Keratinocyte (primary cell): ENCODE data around the gene SCRG1. TPM values are rescaled to one million over a fixed set of nuclear protein-coding genes. Genes with fewer than 3 reads are reported as not detected.

Source experiments
- DNase-seq: peaks from one replicate; pipeline ENCODE4 v3.0.0-alpha.2; 2011; ENCODE audit warnings: low read depth, missing footprints, low spot score
- FAIRE-seq: peaks from 2 replicates; lab custom pipeline; 2011; peaks lifted over from hg19 to GRCh38; lab: Jason Lieb, UNC
- H2AFZ ChIP-seq: 2 replicates; pipeline ENCODE4 v1.6.0; 2012; ENCODE audit warnings: low read length, control low read depth, inconsistent platforms; ENCODE audit not compliant: control insufficient read depth
- H3K27ac ChIP-seq: 2 replicates; pipeline ENCODE4 v1.5.1; 2011; ENCODE audit warnings: low read length; ENCODE audit not compliant: control insufficient read depth, insufficient read depth
- H3K27me3 ChIP-seq: 3 replicates; pipeline ENCODE4 v1.6.0; 2011; ENCODE audit warnings: low read length; ENCODE audit not compliant: control insufficient read depth, insufficient read depth; ENCODE audit errors: extremely low read depth
- H3K36me3 ChIP-seq, 2 experiments: 2 replicates in 1 of 2; 3 replicates in 1 of 2; pipeline ENCODE4 v1.5.1; 2011; ENCODE audit warnings: low read length in 2 of 2, mild to moderate bottlenecking in 1 of 2; ENCODE audit not compliant: control insufficient read depth in 2 of 2, insufficient read depth in 2 of 2; ENCODE audit errors: extremely low read depth in 1 of 2
- H3K4me1 ChIP-seq: 3 replicates; pipeline ENCODE4 v1.5.1; 2011; ENCODE audit warnings: low read length; ENCODE audit not compliant: control insufficient read depth, insufficient read depth; ENCODE audit errors: extremely low read depth
- H3K4me2 ChIP-seq: 3 replicates; pipeline ENCODE4 v1.6.0; 2011; ENCODE audit warnings: low read depth, low read length; ENCODE audit not compliant: control insufficient read depth, insufficient read depth; ENCODE audit errors: extremely low read depth
- H3K4me3 ChIP-seq, 3 experiments: fragments of 200-600 bp in 1 of 3; sonication (generic) in 1 of 3; 2 replicates in 2 of 3; 3 replicates in 1 of 3; pipeline ENCODE4 v1.5.1; 2011 to 2016; ENCODE audit warnings: low read length in 3 of 3, mild to moderate bottlenecking in 3 of 3, control low read depth in 2 of 3, inconsistent platforms in 1 of 3, low read depth in 1 of 3, mixed read lengths in 1 of 3, mixed run types in 1 of 3, moderate library complexity in 1 of 3; ENCODE audit not compliant: control insufficient read depth in 2 of 3, insufficient read depth in 2 of 3; ENCODE audit errors: extremely low read depth in 1 of 3
- H3K79me2 ChIP-seq: 2 replicates; pipeline ENCODE4 v1.6.0; 2012; ENCODE audit warnings: low read length; ENCODE audit not compliant: control insufficient read depth, insufficient read depth
- H3K9ac ChIP-seq: 3 replicates; pipeline ENCODE4 v1.6.0; 2011; ENCODE audit warnings: low read length; ENCODE audit not compliant: control insufficient read depth, insufficient read depth; ENCODE audit errors: extremely low read depth
- H3K9me1 ChIP-seq: 3 replicates; pipeline ENCODE4 v1.6.0; 2011; ENCODE audit warnings: low read length; ENCODE audit not compliant: control insufficient read depth, insufficient read depth; ENCODE audit errors: extremely low read depth
- H3K9me3 ChIP-seq: 2 replicates; pipeline ENCODE4 v1.5.1; 2012; ENCODE audit warnings: low read depth, low read length; ENCODE audit not compliant: control insufficient read depth
- H4K20me1 ChIP-seq: 3 replicates; pipeline ENCODE4 v1.6.0; 2011; ENCODE audit warnings: low read length; ENCODE audit not compliant: control insufficient read depth, insufficient read depth; ENCODE audit errors: extremely low read depth
- EZH2 ChIP-seq: IDR thresholded peaks from one replicate; pipeline ENCODE4 v1.6.1; 2012; ENCODE audit warnings: inconsistent platforms, mild to moderate bottlenecking, low read length, moderate library complexity
- dilution Hi-C: fragments of 300-500 bp; cut with MboI; formaldehyde crosslinking; loops from one replicate; pipeline ENCODE4 v1.7.0; 2020; ENCODE audit warnings: low sequenced_read_pairs; ENCODE audit not compliant: extremely low pct_ligation_motif_present
- polyA plus RNA-seq, 5 experiments: library from polyadenylated mRNA; depleted of rRNA in 3 of 5; stranded (reverse) in 3 of 5; stranded (forward) in 1 of 5; unstranded in 1 of 5; fragments of >200 nt; gene quantifications; 1 replicate in 1 of 5; 2 replicates in 3 of 5; 3 replicates in 1 of 5; pipeline versions ENCODE4 v1.2.1 to v1.2.3, GENCODE V29; 2011 to 2012; ENCODE audit warnings: missing spikeins in 2 of 5, low read depth in 1 of 5, low replicate concordance in 1 of 5
- TF ChIP-seq, protein P1 (sequence below), 3 experiments: IDR thresholded peaks in 1 of 3; conservative IDR thresholded peaks in 1 of 3; optimal IDR thresholded peaks in 1 of 3; 2 replicates in 2 of 3; 3 replicates in 1 of 3; pipeline versions ENCODE3 to v1.5.1; 2011; ENCODE audit warnings: low read length in 3 of 3, mild to moderate bottlenecking in 3 of 3, moderate library complexity in 2 of 3, control low read depth in 1 of 3, inconsistent platforms in 1 of 3; ENCODE audit not compliant: insufficient read depth in 2 of 3; ENCODE audit errors: extremely low read depth in 1 of 3

SCRG1 gene
- polyA plus RNA-seq, 1 donor (not counting 4 experiments of a cell fraction or from before 2014, with no cell fraction given), result not detected

DNA sequence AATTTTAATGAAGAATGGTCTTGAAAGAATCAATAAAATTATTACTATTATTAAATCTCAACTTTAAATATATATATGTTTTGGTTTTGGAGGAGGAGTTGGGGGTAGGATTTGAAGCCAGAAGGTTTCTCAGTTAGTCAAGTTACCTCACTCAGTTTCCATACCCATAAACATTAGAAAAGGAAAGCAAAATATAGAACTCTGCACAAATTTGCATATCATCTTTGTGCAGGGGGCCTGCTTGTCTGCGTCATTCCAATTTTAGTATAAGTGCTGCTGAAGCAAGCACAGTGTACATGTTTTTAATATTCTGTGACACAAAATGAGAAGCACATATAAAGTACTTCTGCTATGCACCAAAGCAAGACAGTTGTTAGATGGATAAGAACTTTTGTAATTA is 47.5 kb upstream of the SCRG1 start:
- H3K4me2 ChIP-seq, result no peak overlapping the region
- no peaks in the 10 kb centered on the region for H4K20me1 ChIP-seq
- no peak overlapping the region for H3K27ac ChIP-seq
- FAIRE-seq, result no peak
- no peaks in the 10 kb centered on the region for H3K9me1 ChIP-seq
- H3K27me3 ChIP-seq, result no peaks in the 10 kb centered on the region
- H3K79me2 ChIP-seq, result no peaks in the 10 kb centered on the region
- H3K9me3 ChIP-seq, result no peaks in the 10 kb centered on the region
- no peak for TF ChIP-seq EZH2
- TF ChIP-seq, protein P1, sequence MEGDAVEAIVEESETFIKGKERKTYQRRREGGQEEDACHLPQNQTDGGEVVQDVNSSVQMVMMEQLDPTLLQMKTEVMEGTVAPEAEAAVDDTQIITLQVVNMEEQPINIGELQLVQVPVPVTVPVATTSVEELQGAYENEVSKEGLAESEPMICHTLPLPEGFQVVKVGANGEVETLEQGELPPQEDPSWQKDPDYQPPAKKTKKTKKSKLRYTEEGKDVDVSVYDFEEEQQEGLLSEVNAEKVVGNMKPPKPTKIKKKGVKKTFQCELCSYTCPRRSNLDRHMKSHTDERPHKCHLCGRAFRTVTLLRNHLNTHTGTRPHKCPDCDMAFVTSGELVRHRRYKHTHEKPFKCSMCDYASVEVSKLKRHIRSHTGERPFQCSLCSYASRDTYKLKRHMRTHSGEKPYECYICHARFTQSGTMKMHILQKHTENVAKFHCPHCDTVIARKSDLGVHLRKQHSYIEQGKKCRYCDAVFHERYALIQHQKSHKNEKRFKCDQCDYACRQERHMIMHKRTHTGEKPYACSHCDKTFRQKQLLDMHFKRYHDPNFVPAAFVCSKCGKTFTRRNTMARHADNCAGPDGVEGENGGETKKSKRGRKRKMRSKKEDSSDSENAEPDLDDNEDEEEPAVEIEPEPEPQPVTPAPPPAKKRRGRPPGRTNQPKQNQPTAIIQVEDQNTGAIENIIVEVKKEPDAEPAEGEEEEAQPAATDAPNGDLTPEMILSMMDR (optimal IDR thresholded peaks at IDR 0.05 in 1 of 3, IDR thresholded peaks at IDR 0.05 in 1 of 3, conservative IDR thresholded peaks at IDR 0.05 in 1 of 3; ENCODE audit: extremely low read depth in 1 of 3, insufficient read depth in 2 of 3, low read length in 3 of 3), result no peak
- no peak for DNase-seq
- no peaks in the 10 kb centered on the region for H3K4me1 ChIP-seq
- dilution Hi-C loops, result no loop called here
- no peak overlapping the region for H3K9ac ChIP-seq
- H2AFZ ChIP-seq, result no peak overlapping the region
- H3K4me3 ChIP-seq, result no peak overlapping the region
- no peaks in the 10 kb centered on the region for H3K36me3 ChIP-seq

DNA sequence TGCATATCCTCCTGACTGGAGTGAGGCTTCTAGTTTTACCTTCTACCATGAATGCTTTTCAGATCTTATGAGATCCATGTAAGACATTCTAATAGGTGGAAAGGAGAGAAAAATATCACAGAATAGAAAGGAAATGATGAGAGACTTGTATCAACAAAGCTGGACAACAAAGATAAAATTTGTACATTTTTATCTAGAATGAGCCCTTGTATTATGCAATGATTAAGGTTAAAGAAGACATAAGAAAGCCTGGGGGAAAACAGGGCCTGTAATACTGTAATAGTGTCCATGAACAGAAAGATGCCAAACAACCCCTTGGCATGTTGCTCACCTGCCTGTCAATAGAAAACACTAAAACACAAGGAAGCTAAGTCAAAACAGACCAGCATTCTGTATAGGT is 44.2 kb upstream of the SCRG1 start:
- FAIRE-seq, result no peak

More for the DNA sequence above, 44.2 kb upstream of the SCRG1 start:
- dilution Hi-C loops, result no loop called here
- no peak for DNase-seq
- Histone ChIP-seq H3K9me3 (no peaks in the 10 kb centered on the region), H3K4me1 (no peaks in the 10 kb centered on the region), H3K4me2 (no peak overlapping the region), H3K27me3 (no peaks in the 10 kb centered on the region), H3K4me3 (no peak overlapping the region), H3K9me1 (no peaks in the 10 kb centered on the region), H2AFZ (no peak overlapping the region), H3K9ac (no peak overlapping the region), H3K79me2 (no peaks in the 10 kb centered on the region), H3K27ac (no peak overlapping the region), H3K36me3 (no peaks in the 10 kb centered on the region), H4K20me1 (no peaks in the 10 kb centered on the region)
- TF ChIP-seq EZH2, result no peak
